UCSD-AML1 (cell line): ENCODE measurements around the gene F12.
"Not testable (repeated sequence)": the region's sequence is repeated elsewhere in the genome, so short reads cannot be mapped to it uniquely, and the experiment has no call there.

Source experiments
- DNase-seq: peaks from one replicate; lab custom pipeline; 2025; ENCODE audit not compliant: unreplicated experiment; lab: John Stamatoyannopoulos, UW

The F12 gene

GRCh38 chr5:177432839-177433657, 23.7 kb upstream of the F12 start:
- no peak for DNase-seq

- no peak for DNase-seq
Observed at GRCh38 chr5:177432143-177432838, 22.9 kb upstream of the F12 start.

GRCh38 chr5:177431317-177432142, 22.2 kb upstream of the F12 start:
- peak; percentile 83 for DNase-seq

GRCh38 chr5:177430972-177431316, 21.6 kb upstream of the F12 start:
- no peak for DNase-seq

- no peak for DNase-seq
Observed at GRCh38 chr5:177430140-177430951, 21.0 kb upstream of the F12 start.

- DNase-seq = peak; percentile 89
Observed at GRCh38 chr5:177429248-177430040, 20.1 kb upstream of the F12 start.

- no peak for DNase-seq
Observed at GRCh38 chr5:177428574-177429217, 19.3 kb upstream of the F12 start.

GRCh38 chr5:177427919-177428573, 18.7 kb upstream of the F12 start:
- DNase-seq = peak; percentile 57

GRCh38 chr5:177427211-177427822, 18.0 kb upstream of the F12 start:
- DNase-seq = no peak

- DNase-seq = peak; percentile 57
Observed at GRCh38 chr5:177426566-177427210, 17.3 kb upstream of the F12 start, which contains the start of gene GRK6. GRK6 (plus strand) TSS chr5:177426676; CDS start chr5:177426846, 170 bp downstream.

- peak; percentile 99 for DNase-seq
Observed at GRCh38 chr5:177425801-177426565, 16.6 kb upstream of the F12 start.

- no peak for DNase-seq
Observed at GRCh38 chr5:177425196-177425800, 15.9 kb upstream of the F12 start.

GRCh38 chr5:177423671-177424070, 14.3 kb upstream of the F12 start:
- DNase-seq = no peak

- no peak for DNase-seq
Observed at GRCh38 chr5:177421062-177421798, 11.9 kb upstream of the F12 start.

- not testable (repeated sequence) for DNase-seq
Observed at GRCh38 chr5:177420472-177420871, 11.1 kb upstream of the F12 start.

GRCh38 chr5:177419046-177419445, 9.7 kb upstream of the F12 start:
- DNase-seq = no peak
